C4-2B (cell line): ENCODE measurements around the gene PLA2G3.

Experiments used
- H3K27ac ChIP-seq: fragments of 450-650 bp; 2 replicates; pipeline ENCODE4 v1.5.1; 2017
- ZFX ChIP-seq: fragments of 450-650 bp; IDR thresholded peaks from 2 replicates; pipeline ENCODE4 v1.6.1; 2017
- TF ChIP-seq, protein P1 (sequence below): fragments of 450-650 bp; conservative IDR thresholded peaks from 2 replicates; pipeline ENCODE4 v1.5.1; 2017; ENCODE audit warnings: mild to moderate bottlenecking

PLA2G3 gene

DNA sequence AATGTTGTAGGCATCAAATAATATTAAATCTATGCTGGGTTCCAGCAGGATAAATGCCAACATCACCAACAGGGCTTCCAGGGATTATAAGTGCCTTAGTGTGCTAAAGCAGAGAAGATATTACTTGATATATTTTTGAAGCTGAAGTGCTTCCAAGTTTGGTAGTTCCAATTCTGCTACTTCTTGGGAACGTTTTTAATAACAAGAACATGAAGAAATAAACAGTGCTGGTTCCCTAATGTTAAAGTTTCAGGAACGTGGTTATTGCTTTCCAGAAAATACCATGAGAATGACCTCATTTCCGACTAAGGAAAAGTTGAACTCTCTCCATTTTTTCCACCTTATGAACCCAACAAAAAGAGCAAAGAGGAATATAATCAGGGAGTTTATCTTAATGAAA lies 15.1 kb upstream of the PLA2G3 start:
- TF ChIP-seq, protein P1, sequence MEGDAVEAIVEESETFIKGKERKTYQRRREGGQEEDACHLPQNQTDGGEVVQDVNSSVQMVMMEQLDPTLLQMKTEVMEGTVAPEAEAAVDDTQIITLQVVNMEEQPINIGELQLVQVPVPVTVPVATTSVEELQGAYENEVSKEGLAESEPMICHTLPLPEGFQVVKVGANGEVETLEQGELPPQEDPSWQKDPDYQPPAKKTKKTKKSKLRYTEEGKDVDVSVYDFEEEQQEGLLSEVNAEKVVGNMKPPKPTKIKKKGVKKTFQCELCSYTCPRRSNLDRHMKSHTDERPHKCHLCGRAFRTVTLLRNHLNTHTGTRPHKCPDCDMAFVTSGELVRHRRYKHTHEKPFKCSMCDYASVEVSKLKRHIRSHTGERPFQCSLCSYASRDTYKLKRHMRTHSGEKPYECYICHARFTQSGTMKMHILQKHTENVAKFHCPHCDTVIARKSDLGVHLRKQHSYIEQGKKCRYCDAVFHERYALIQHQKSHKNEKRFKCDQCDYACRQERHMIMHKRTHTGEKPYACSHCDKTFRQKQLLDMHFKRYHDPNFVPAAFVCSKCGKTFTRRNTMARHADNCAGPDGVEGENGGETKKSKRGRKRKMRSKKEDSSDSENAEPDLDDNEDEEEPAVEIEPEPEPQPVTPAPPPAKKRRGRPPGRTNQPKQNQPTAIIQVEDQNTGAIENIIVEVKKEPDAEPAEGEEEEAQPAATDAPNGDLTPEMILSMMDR = no peak
- no peak for TF ChIP-seq ZFX
- no peak overlapping the region for H3K27ac ChIP-seq

DNA sequence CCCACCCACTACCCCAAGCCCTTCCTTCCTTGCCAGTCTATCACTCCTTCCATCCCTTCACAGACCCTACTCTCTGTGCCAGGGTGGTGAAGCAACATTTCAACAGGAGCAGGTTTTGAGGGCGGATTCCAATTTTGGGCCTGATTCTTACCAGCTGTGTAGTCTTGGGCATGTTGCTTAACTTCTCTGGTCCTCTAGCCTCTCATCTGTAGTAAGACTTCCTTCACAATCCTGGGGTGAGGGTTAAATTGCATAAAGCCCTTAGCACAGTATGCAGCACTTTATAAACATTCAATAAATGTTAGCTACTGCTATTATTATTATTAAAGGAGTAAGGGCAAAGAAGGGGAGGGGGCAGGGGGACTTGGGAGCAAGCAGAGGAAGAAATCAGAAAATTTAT lies 14.7 kb upstream of the PLA2G3 start:
- H3K27ac ChIP-seq = no peak overlapping the region
- TF ChIP-seq, protein P1 = no peak
- TF ChIP-seq ZFX = no peak

DNA sequence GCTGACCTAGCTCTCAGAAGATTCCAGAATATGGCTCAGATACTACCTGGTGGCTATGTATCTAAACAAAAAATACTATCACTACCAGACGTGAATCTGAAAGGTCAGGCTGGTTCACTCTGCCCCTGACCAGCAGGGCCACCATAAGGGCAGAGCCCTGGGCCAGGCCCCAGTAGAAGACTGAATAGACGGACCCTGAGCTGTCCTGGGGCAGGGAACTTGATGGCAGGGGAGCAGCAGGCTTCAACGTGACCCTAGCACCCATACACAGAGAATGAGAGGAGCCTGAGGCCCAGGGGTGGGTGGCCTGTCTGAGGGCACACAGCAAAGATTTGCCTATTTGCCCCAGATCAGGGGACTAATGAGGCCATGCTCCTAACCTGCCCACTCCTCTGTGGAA lies 13.0 kb upstream of the PLA2G3 start:
- H3K27ac ChIP-seq = no peak overlapping the region
- TF ChIP-seq, protein P1 = no peak
- no peak for TF ChIP-seq ZFX

DNA sequence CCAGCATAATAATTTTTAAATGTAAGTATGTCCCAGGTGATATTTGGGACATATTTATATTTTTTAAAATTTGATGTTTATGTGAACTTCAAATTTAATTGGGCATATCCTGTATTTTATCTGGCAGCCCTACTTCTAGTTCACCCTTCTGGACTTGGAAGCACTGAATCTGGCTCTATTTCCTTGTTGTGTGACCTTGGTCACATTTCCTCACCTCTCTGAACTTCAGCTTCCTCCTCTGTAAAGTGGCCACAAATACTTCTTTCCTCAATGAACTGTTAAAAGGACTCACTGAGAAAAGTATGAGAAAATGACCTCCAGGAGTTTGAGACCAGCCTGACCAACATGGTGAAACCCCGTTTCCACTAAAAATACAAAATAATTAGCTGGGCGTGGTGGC lies 11.6 kb upstream of the PLA2G3 start:
- TF ChIP-seq, protein P1 = no peak
- no peak for TF ChIP-seq ZFX
- no peak overlapping the region for H3K27ac ChIP-seq

DNA sequence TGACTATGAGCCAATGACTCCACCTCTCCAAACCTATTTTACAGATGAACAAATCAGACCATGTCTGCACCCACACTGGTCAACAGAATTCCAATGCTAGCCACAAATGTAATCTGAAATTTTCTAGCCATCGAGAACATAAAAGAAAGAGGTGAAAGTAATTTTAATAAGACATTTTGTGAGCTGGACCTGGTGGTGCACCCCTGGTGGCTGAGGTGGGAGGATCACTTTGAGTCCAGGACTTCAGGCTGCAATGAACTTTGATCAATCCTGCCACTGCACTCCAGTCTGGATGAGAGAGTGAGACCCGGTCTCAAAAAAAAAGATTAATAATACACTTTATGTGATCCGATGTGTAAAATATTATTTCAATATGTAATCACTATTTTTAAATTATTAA lies 10.3 kb upstream of the PLA2G3 start:
- no peak for TF ChIP-seq ZFX
- TF ChIP-seq, protein P1 = no peak; the same call in 1 of the 2 replicates

DNA sequence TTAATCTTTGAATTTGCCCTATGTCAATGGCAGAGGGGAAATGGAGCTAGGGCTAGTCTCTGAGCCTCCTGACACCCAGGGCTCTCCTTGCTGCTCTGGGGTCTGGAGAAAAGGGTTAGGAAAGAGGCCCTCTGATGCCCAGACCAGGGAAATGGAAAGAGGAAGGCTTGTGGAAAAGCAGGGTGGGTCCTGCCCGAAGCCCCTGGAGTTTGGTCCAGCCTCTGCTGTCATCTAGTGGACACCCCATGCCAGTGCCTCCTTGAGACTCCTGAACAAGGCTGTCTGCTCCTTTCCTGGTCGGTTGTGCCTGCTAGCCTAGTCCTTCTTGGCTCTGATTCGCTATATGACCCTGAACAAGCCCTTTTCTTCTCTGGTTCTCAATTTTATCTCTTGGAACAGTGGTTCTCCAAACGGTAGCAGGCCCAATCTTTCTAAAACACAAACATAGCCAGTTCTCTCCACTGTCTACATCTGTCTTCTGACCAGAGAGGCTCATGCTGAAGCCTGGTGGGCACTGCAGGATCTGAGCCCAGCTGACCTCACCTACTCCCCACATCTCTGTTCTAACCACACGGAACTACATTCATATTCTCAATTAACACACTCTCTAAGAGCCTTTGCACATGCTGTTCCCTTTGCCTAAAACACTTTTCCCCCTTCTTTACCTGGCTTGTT lies 8.8 kb upstream of the PLA2G3 start:
- TF ChIP-seq ZFX = no peak
- TF ChIP-seq, protein P1 = peak; percentile 97
- H3K27ac ChIP-seq = no peak overlapping the region

More for the DNA sequence above, 10.3 kb upstream of the PLA2G3 start:
- H3K27ac ChIP-seq = no peak overlapping the region

DNA sequence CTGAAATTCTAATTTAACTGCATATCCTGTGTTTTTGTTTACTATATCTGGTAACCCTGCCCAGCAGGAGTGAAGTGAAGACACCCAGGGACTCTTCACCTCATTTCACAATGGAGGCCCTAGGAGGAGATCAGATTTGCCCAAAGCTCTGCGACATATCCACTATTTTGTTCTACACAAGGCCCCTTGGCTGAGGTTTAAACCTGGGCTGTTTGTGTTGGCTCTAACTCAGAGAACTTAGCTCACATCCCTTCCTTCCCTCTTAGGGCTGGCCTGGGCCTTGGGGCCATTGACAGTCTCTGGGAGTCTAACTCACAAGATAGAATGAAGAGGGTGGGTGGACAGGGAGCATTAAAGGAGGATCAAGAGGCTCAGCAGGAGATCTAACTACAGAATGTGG lies 8.2 kb upstream of the PLA2G3 start:
- TF ChIP-seq, protein P1 = no peak
- no peak for TF ChIP-seq ZFX
- no peak overlapping the region for H3K27ac ChIP-seq
